OCI-LY1 (cell line): ENCODE measurements around the gene PLEKHM3.

Experiments used
- H2AFZ ChIP-seq: fragments of 200-600 bp; sonication (generic), shearing (Covaris generic); 2 replicates; pipeline ENCODE4 v1.6.0; 2014; ENCODE audit warnings: antibody characterized with exemption, mild to moderate bottlenecking, low read length
- H3F3A ChIP-seq: fragments of 200-600 bp; sonication (generic), shearing (Covaris generic); 2 replicates; pipeline ENCODE4 v1.6.0; 2014; ENCODE audit warnings: mild to moderate bottlenecking, antibody characterized with exemption, low read length, moderate library complexity; ENCODE audit not compliant: insufficient read depth
- H3K27ac ChIP-seq: fragments of 200-600 bp; sonication (generic); 2 replicates; pipeline ENCODE4 v1.5.1; 2014; ENCODE audit warnings: low read length, mixed run types, mild to moderate bottlenecking, low read depth; ENCODE audit not compliant: poor library complexity, severe bottlenecking
- H3K27me3 ChIP-seq: fragments of 200-600 bp; sonication (generic); 2 replicates; pipeline ENCODE4 v1.6.0; 2014; ENCODE audit warnings: antibody characterized with exemption, mild to moderate bottlenecking, low read length, moderate library complexity; ENCODE audit not compliant: insufficient read depth
- H3K36me3 ChIP-seq: fragments of 200-600 bp; sonication (generic); 2 replicates; pipeline ENCODE4 v1.6.1; 2014; ENCODE audit warnings: mild to moderate bottlenecking, antibody characterized with exemption, low read length, moderate library complexity, mixed read lengths; ENCODE audit not compliant: insufficient read depth
- H3K4me1 ChIP-seq: fragments of 200-600 bp; sonication (generic); 2 replicates; pipeline ENCODE4 v1.5.1; 2014; ENCODE audit warnings: mild to moderate bottlenecking, low read length, moderate library complexity; ENCODE audit not compliant: insufficient read depth, severe bottlenecking
- H3K4me2 ChIP-seq: fragments of 200-600 bp; sonication (generic), shearing (Covaris generic); 2 replicates; pipeline ENCODE4 v1.6.1; 2014; ENCODE audit warnings: low read length
- H3K4me3 ChIP-seq: fragments of 200-600 bp; sonication (generic); 2 replicates; pipeline ENCODE4 v1.5.1; 2014; ENCODE audit warnings: low read length, low read depth, mild to moderate bottlenecking, mixed read lengths; ENCODE audit not compliant: poor library complexity, severe bottlenecking
- H3K79me2 ChIP-seq: fragments of 200-600 bp; shearing (Covaris generic); 2 replicates; pipeline ENCODE4 v1.6.1; 2016; ENCODE audit warnings: mixed run types, low read length, mixed read lengths; ENCODE audit not compliant: insufficient read depth
- H3K9ac ChIP-seq: fragments of 200-600 bp; sonication (generic), shearing (Covaris generic); 2 replicates; pipeline ENCODE4 v1.6.1; 2014; ENCODE audit warnings: mild to moderate bottlenecking, low read length, mixed read lengths
- H3K9me2 ChIP-seq: fragments of 200-600 bp; sonication (generic), shearing (Covaris generic); 2 replicates; pipeline ENCODE4 v1.6.1; 2014; ENCODE audit warnings: low read depth, mild to moderate bottlenecking, low read length, mixed read lengths
- H3K9me3 ChIP-seq: fragments of 200-600 bp; shearing (Covaris generic); 2 replicates; pipeline ENCODE4 v1.6.1; 2014; ENCODE audit warnings: low read length, mixed read lengths
- H4K20me1 ChIP-seq: fragments of 200-600 bp; sonication (generic), shearing (Covaris generic); 2 replicates; pipeline ENCODE4 v1.6.0; 2016; ENCODE audit warnings: mild to moderate bottlenecking, low read length; ENCODE audit not compliant: insufficient read depth
- CTCF ChIP-seq: fragments of 200-600 bp; sonication (generic), shearing (Covaris generic); IDR thresholded peaks from 2 replicates; pipeline ENCODE4 v1.5.1; 2017; ENCODE audit warnings: mild to moderate bottlenecking, antibody characterized with exemption, low read length, moderate library complexity, mixed read lengths
- EZH2 ChIP-seq: fragments of 200-600 bp; sonication (generic), shearing (Covaris generic); IDR thresholded peaks from 2 replicates; pipeline ENCODE4 v1.8.0; 2017; ENCODE audit warnings: borderline replicate concordance, mixed run types, mild to moderate bottlenecking, antibody characterized with exemption, low read length, moderate library complexity, mixed read lengths

The PLEKHM3 gene

GRCh38 chr2:207928079-207928478 lies 97.2 kb downstream of the PLEKHM3 start:
- H3K79me2 ChIP-seq: no peaks in the 10 kb centered on the region
- no peak overlapping the region for H3K27ac ChIP-seq
- H3K9ac ChIP-seq: no peak overlapping the region
- no peaks in the 10 kb centered on the region for H3K9me2 ChIP-seq
- H4K20me1 ChIP-seq: no peaks in the 10 kb centered on the region
- no peaks in the 10 kb centered on the region for H3K36me3 ChIP-seq
- H3K27me3 ChIP-seq: no peaks in the 10 kb centered on the region
- H3K9me3 ChIP-seq: no peaks in the 10 kb centered on the region
- H3K4me2 ChIP-seq: no peak overlapping the region
- H3K4me1 ChIP-seq: no peaks in the 10 kb centered on the region
- H3F3A ChIP-seq: no peaks in the 10 kb centered on the region
- no peak overlapping the region for H3K4me3 ChIP-seq
- no peak for TF ChIP-seq EZH2
- no peak for TF ChIP-seq CTCF
- no peak overlapping the region for H2AFZ ChIP-seq

- Histone ChIP-seq H3K9me3 (no peaks in the 10 kb centered on the region), H4K20me1 (no peaks in the 10 kb centered on the region), H3K4me1 (no peaks in the 10 kb centered on the region), H3K36me3 (no peaks in the 10 kb centered on the region), H3K27ac (no peak overlapping the region), H3K4me2 (no peak overlapping the region), H3F3A (no peaks in the 10 kb centered on the region), H2AFZ (no peak overlapping the region), H3K4me3 (no peak overlapping the region), H3K9me2 (no peaks in the 10 kb centered on the region), H3K9ac (no peak overlapping the region), H3K27me3 (no peaks in the 10 kb centered on the region), H3K79me2 (no peaks in the 10 kb centered on the region)
- no peak for TF ChIP-seq EZH2
- no peak for TF ChIP-seq CTCF
Measured at GRCh38 chr2:207926989-207927300, 98.4 kb downstream of the PLEKHM3 start.

- Histone ChIP-seq H3K27me3 (no peaks in the 10 kb centered on the region), H2AFZ (no peak overlapping the region), H3K4me2 (no peak overlapping the region), H3K9ac (no peak overlapping the region), H3K27ac (no peak overlapping the region), H3K36me3 (no peaks in the 10 kb centered on the region), H3K9me2 (no peaks in the 10 kb centered on the region), H3K79me2 (no peaks in the 10 kb centered on the region), H3K9me3 (no peaks in the 10 kb centered on the region), H3F3A (no peaks in the 10 kb centered on the region), H3K4me3 (no peak overlapping the region), H4K20me1 (no peaks in the 10 kb centered on the region), H3K4me1 (no peaks in the 10 kb centered on the region)
- no peak for TF ChIP-seq CTCF
- TF ChIP-seq EZH2: no peak
Measured at GRCh38 chr2:207926133-207926988, 99.0 kb downstream of the PLEKHM3 start.
